ENCODE measurements around the gene CUX1.

DNA sequence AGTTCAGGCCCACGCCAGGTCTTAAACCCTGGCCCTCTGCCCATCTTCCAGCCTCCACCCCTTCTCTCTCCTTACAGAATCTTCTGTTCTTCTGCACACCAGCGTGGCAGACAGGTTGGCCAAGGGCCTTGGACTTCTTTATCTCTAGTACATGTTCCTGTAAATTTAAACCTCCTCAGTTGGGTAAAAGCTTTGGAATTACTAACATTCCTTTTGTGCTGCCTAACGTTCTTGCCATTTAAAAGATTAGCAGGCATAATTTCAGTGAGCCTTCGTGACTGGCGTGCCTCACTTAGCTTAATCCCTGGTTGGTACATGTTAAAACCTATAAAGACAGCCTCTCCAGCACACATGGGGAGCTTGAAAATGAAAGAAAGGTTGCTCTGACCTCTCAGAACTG, 192.2 kb downstream of the CUX1 start:
- TF ChIP-seq, protein P1, sequence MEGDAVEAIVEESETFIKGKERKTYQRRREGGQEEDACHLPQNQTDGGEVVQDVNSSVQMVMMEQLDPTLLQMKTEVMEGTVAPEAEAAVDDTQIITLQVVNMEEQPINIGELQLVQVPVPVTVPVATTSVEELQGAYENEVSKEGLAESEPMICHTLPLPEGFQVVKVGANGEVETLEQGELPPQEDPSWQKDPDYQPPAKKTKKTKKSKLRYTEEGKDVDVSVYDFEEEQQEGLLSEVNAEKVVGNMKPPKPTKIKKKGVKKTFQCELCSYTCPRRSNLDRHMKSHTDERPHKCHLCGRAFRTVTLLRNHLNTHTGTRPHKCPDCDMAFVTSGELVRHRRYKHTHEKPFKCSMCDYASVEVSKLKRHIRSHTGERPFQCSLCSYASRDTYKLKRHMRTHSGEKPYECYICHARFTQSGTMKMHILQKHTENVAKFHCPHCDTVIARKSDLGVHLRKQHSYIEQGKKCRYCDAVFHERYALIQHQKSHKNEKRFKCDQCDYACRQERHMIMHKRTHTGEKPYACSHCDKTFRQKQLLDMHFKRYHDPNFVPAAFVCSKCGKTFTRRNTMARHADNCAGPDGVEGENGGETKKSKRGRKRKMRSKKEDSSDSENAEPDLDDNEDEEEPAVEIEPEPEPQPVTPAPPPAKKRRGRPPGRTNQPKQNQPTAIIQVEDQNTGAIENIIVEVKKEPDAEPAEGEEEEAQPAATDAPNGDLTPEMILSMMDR (IDR thresholded peaks at IDR 0.05; ENCODE audit: borderline replicate concordance, extremely low read depth, low read length, poor library complexity, severe bottlenecking) = no peak
- no peak for TF ChIP-seq EZH2 (IDR thresholded peaks at IDR 0.05; ENCODE audit: borderline replicate concordance, low read depth, low read length, severe bottlenecking)
